DMS114 treated with DMSO at 0.1 percent for 48 hours (cell line): ENCODE measurements around the gene SEMA5A.
"Not testable (repeated sequence)": the region's sequence is repeated elsewhere in the genome, so short reads cannot be mapped to it uniquely, and the experiment has no call there.

ENCODE experiments used
- DNase-seq: peaks from one replicate; lab custom pipeline; 2025; ENCODE audit not compliant: unreplicated experiment; lab: John Stamatoyannopoulos, UW

Gene SEMA5A

GRCh38 chr5:9363449-9363848 lies 182.4 kb downstream of the SEMA5A start:
- no peak for DNase-seq

GRCh38 chr5:9363026-9363425 lies 182.8 kb downstream of the SEMA5A start:
- no peak for DNase-seq

- DNase-seq: no peak
Measured at GRCh38 chr5:9362600-9362999, 183.3 kb downstream of the SEMA5A start.

- DNase-seq: peak; percentile 25
Measured at GRCh38 chr5:9361835-9362234, 184.0 kb downstream of the SEMA5A start.

GRCh38 chr5:9358961-9359685 lies 186.8 kb downstream of the SEMA5A start:
- no peak for DNase-seq

GRCh38 chr5:9356351-9356825 lies 189.5 kb downstream of the SEMA5A start:
- DNase-seq: no peak

GRCh38 chr5:9354336-9355081 lies 191.4 kb downstream of the SEMA5A start:
- no peak for DNase-seq

GRCh38 chr5:9353048-9353447 lies 192.8 kb downstream of the SEMA5A start:
- not testable (repeated sequence) for DNase-seq

- no peak for DNase-seq
Measured at GRCh38 chr5:9351546-9351945, 194.3 kb downstream of the SEMA5A start.

GRCh38 chr5:9350301-9350797 lies 195.5 kb downstream of the SEMA5A start:
- no peak for DNase-seq

- DNase-seq: no peak
Measured at GRCh38 chr5:9348401-9348996, 197.4 kb downstream of the SEMA5A start.

GRCh38 chr5:9347541-9348295 lies 198.2 kb downstream of the SEMA5A start:
- no peak for DNase-seq

GRCh38 chr5:9347032-9347431 lies 198.8 kb downstream of the SEMA5A start:
- DNase-seq: no peak

GRCh38 chr5:9344751-9345240 lies 201.1 kb downstream of the SEMA5A start:
- no peak for DNase-seq

- no peak for DNase-seq
Measured at GRCh38 chr5:9343146-9343850, 202.6 kb downstream of the SEMA5A start.

GRCh38 chr5:9342161-9342787 lies 203.6 kb downstream of the SEMA5A start:
- no peak for DNase-seq

- DNase-seq: no peak
Measured at GRCh38 chr5:9340085-9340484, 205.8 kb downstream of the SEMA5A start.

GRCh38 chr5:9339206-9339818 lies 206.6 kb downstream of the SEMA5A start:
- DNase-seq: no peak

GRCh38 chr5:9338796-9339195 lies 207.1 kb downstream of the SEMA5A start:
- DNase-seq: no peak
